ENCODE data around the gene AK5.
"Not testable (repeated sequence)": the region's sequence is repeated elsewhere in the genome, so short reads cannot be mapped to it uniquely, and the experiment has no call there.

AK5 gene

GRCh38 chr1:77463216-77463615 is 181.4 kb downstream of the AK5 start:
- DNase-seq = no peak

GRCh38 chr1:77465139-77465538 is 183.3 kb downstream of the AK5 start:
- no peak for DNase-seq

- no peak for DNase-seq
Measured at GRCh38 chr1:77465922-77466321, 184.1 kb downstream of the AK5 start.

- DNase-seq = no peak
Measured at GRCh38 chr1:77467021-77467595, 185.3 kb downstream of the AK5 start.

GRCh38 chr1:77467741-77468140 is 185.9 kb downstream of the AK5 start:
- no peak for DNase-seq

- no peak for DNase-seq
Measured at GRCh38 chr1:77468257-77468948, 186.6 kb downstream of the AK5 start.

- DNase-seq = no peak
Measured at GRCh38 chr1:77468949-77469710, 187.3 kb downstream of the AK5 start.

GRCh38 chr1:77471691-77472090 is 189.9 kb downstream of the AK5 start:
- DNase-seq = no peak

- DNase-seq = no peak
Measured at GRCh38 chr1:77473690-77474089, 191.9 kb downstream of the AK5 start.

- no peak for DNase-seq
Measured at GRCh38 chr1:77475641-77476040, 193.8 kb downstream of the AK5 start.

- DNase-seq = no peak
Measured at GRCh38 chr1:77476475-77476874, 194.7 kb downstream of the AK5 start.

GRCh38 chr1:77484334-77484733 is 202.5 kb downstream of the AK5 start:
- DNase-seq = no peak

GRCh38 chr1:77484926-77485325 is 203.1 kb downstream of the AK5 start:
- DNase-seq = no peak

GRCh38 chr1:77487631-77488030 is 205.8 kb downstream of the AK5 start:
- no peak for DNase-seq

GRCh38 chr1:77489910-77490309 is 208.1 kb downstream of the AK5 start:
- DNase-seq = no peak

GRCh38 chr1:77494026-77494425 is 212.2 kb downstream of the AK5 start:
- DNase-seq = no peak

- no peak for DNase-seq
Measured at GRCh38 chr1:77498918-77499317, 217.1 kb downstream of the AK5 start.

- DNase-seq = no peak
Measured at GRCh38 chr1:77499466-77499865, 217.6 kb downstream of the AK5 start.

- DNase-seq = no peak
Measured at GRCh38 chr1:77504986-77505385, 223.2 kb downstream of the AK5 start.

GRCh38 chr1:77506771-77507170 is 225.0 kb downstream of the AK5 start:
- no peak for DNase-seq

GRCh38 chr1:77509051-77509492 is 227.3 kb downstream of the AK5 start:
- DNase-seq = no peak

GRCh38 chr1:77509898-77510297 is 228.1 kb downstream of the AK5 start:
- DNase-seq = no peak

- DNase-seq = no peak
Measured at GRCh38 chr1:77511440-77511840, 229.6 kb downstream of the AK5 start.

- not testable (repeated sequence) for DNase-seq
Measured at GRCh38 chr1:77512650-77513049, 230.8 kb downstream of the AK5 start.
